ENCODE measurements around the gene TMEM63A. TPM values are rescaled to one million over a fixed set of nuclear protein-coding genes. Genes with fewer than 3 reads are reported as not detected.
"Not testable (repeated sequence)": the region's sequence is repeated elsewhere in the genome, so short reads cannot be mapped to it uniquely, and the experiment has no call there.

The TMEM63A gene
- total RNA-seq, 3 donors from 2014 or later = 69.6 to 88.0 (median 80.6) TPM

DNA sequence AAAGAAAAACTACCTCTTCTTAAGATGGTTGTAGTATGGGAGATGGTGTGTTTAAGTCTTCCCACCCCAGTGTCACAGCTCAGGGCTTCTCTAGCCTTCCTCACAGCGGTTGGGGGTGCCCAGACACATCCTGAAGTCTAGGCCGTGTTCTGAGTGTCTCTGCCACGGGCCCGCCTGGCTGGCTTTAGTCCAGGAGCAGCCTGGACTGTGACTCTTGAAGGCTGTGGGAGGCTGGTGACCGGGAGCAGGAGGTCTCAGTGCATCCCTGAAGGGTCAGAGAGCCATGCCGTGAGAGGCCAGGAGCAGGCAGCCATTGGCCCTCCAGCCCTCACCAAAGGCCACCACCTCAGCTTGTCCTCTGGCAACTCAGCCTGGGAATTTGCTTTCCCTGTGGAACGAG lies 67.8 kb downstream of the TMEM63A start:
- Histone ChIP-seq H3K27me3 (no peaks in the 10 kb centered on the region), H3K4me3 (no peak overlapping the region), H3K4me1 (peaks cover 25 to 27% of the 10 kb centered on the region in 2 donors), H3K36me3 (no peaks in the 10 kb centered on the region), H3K9me3 (no peaks in the 10 kb centered on the region), H3K27ac (peak overlapping the region; percentile 67 to 91)
- TF ChIP-seq POLR2A (IDR thresholded peaks at IDR 0.05) = no peak
- TF ChIP-seq, protein P1, sequence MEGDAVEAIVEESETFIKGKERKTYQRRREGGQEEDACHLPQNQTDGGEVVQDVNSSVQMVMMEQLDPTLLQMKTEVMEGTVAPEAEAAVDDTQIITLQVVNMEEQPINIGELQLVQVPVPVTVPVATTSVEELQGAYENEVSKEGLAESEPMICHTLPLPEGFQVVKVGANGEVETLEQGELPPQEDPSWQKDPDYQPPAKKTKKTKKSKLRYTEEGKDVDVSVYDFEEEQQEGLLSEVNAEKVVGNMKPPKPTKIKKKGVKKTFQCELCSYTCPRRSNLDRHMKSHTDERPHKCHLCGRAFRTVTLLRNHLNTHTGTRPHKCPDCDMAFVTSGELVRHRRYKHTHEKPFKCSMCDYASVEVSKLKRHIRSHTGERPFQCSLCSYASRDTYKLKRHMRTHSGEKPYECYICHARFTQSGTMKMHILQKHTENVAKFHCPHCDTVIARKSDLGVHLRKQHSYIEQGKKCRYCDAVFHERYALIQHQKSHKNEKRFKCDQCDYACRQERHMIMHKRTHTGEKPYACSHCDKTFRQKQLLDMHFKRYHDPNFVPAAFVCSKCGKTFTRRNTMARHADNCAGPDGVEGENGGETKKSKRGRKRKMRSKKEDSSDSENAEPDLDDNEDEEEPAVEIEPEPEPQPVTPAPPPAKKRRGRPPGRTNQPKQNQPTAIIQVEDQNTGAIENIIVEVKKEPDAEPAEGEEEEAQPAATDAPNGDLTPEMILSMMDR (IDR thresholded peaks at IDR 0.05) = no peak
- TF ChIP-seq POLR2AphosphoS5 (IDR thresholded peaks at IDR 0.05) = no peak
- no peak for DNase-seq (ENCODE audit: low spot score in 2 of 2)
- intact Hi-C loops (cut with DNase I; ENCODE audit: low total_unique reads) = no loop called here

DNA sequence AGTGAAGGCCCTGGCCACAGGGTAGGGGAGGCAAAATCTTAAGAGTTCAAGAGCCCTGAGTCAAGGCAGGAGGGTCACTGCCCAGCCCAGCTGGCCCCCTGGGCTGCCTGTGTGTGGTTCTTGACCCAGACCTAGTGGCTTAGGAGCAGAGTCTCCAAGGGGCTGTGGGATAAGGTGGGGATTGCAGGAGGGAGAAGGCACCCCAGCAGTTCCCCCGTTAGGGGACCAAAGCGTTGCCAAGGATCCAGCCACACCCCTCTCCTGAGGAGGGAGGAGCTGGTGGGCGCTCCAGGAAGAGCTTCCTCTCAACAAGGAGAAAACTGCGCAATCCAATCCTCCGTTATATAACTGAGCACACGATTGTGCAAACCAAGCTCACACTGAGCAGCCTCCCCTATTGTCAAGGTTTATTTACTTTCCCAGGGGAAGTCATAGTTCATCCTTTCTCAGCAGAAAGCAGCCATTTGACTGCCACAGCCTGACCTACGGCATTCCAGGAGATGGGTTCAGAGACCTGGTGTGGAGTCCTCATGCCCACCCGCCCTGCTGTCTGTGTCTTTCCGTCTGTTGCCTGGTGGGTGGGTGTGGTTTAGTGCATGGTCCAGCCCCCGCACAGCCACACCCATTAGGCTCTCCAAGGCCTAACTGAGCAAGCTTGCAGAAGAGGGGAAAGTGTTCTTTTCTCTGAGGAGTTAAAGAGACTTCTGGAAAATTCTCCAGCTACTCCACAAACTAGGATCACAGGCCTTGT lies 68.8 kb downstream of the TMEM63A start:
- no peak for DNase-seq (ENCODE audit: low spot score in 2 of 2)
- peak overlapping the region; percentile 67 to 91 for H3K27ac ChIP-seq
- H3K4me1 ChIP-seq = peaks cover 25 to 27% of the 10 kb centered on the region in 2 donors
- no peaks in the 10 kb centered on the region for H3K27me3 ChIP-seq
- no peaks in the 10 kb centered on the region for H3K36me3 ChIP-seq
- intact Hi-C loops (cut with DNase I; ENCODE audit: low total_unique reads) = no loop called here
- H3K4me3 ChIP-seq = peak overlapping the region in 1 of 3 donors; percentile 44
- no peaks in the 10 kb centered on the region for H3K9me3 ChIP-seq
- TF ChIP-seq POLR2A (IDR thresholded peaks at IDR 0.05) (no peak), POLR2AphosphoS5 (IDR thresholded peaks at IDR 0.05) (peak in 1 of 3 donors; percentile 43)

DNA sequence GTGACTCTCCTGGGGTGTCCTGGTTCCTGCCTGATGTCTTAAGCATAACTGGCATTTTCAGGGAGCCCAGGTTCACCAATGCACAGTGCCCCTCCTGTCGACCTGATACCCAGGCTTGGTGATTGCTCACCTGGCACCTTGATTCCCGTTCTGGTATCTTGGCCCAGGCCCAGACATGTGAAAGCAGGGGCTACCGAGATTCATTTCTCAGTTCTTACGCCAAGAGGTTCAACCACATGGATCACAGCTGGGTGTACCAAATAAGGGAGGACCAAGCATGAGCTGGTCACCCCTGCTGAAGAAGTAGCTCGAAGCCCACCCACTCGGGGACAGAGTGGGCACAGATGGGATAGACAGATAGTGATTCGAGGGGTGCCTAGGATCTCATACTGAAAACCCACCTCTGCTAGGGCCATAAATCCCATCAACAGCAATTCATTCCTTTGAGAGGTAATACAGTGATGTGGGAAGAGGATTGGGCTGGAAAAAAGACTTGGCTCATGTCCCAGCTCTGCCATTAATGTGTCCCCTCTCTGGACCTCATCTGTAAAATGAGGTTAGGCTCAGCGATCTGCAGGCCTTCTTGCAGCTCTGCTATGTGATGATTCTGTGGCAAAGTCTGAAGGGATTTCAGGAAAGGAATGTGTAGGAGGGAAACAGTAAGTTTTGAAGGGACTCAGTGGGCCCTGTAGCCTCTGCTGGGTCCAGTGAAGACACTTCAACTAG lies 69.5 kb downstream of the TMEM63A start:
- TF ChIP-seq POLR2A (IDR thresholded peaks at IDR 0.05) (no peak), POLR2AphosphoS5 (IDR thresholded peaks at IDR 0.05) (no peak)
- TF ChIP-seq, protein P1 (IDR thresholded peaks at IDR 0.05) = no peak
- Histone ChIP-seq H3K4me3 (no peak overlapping the region), H3K4me1 (peaks cover 21 to 22% of the 10 kb centered on the region in 2 donors), H3K27me3 (no peaks in the 10 kb centered on the region), H3K27ac (peak overlapping the region; percentile 67 to 91), H3K9me3 (no peaks in the 10 kb centered on the region), H3K36me3 (no peaks in the 10 kb centered on the region)
- no peak for DNase-seq (ENCODE audit: low spot score in 2 of 2)
- intact Hi-C loops (cut with DNase I; ENCODE audit: low total_unique reads) = no loop called here

DNA sequence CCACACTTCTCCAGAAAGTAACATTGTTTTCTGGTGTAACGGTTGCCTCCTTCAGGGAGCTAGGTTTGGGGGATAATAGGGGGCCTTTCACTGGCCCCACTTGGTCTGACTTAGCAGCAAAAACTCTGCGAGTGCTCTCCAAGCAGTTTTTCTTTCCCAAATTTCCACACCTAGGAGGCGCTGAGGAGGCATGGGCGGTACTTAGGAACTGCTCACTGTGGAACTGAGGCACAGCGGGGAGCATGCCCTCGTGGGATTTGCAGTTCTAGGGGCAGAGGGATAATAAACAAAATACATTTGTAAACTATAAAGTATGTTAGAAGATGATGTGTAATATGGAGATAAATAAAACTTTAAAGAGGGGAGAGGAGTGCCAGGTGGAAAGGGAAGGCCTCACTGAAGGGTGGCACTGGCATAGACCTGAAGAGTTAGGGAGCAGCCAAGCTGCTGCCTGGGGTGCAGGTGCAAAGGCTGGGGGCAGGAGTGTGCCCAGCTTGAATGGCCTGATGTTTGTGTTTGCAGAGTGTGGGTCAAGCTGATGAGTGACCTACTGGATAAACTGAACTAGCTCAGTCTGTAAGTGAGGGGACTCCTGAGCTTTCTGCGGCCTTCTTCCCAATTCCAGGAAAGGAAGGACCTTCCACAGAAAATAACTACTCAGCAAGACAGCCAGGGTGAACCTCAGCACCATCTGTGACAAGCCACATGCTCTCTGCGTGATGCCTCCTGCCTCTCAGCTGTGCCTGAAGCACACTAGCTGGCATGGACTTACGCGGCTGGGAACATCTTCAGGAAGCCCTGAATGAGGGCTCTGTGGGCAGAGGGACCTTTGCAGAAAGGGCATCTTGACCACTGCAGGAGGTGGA lies 70.3 kb downstream of the TMEM63A start:
- peak overlapping the region; percentile 60 to 77 (median 76) for H3K4me3 ChIP-seq
- H3K27me3 ChIP-seq = no peaks in the 10 kb centered on the region
- peak overlapping the region; percentile 82 to 91 for H3K27ac ChIP-seq
- intact Hi-C loops (cut with DNase I; ENCODE audit: low total_unique reads) = no loop called here
- H3K36me3 ChIP-seq = no peaks in the 10 kb centered on the region
- no peak for TF ChIP-seq POLR2A (IDR thresholded peaks at IDR 0.05)
- DNase-seq (ENCODE audit: low spot score in 2 of 2) = no peak
- H3K9me3 ChIP-seq = no peaks in the 10 kb centered on the region
- peaks cover 13 to 14% of the 10 kb centered on the region in 2 donors for H3K4me1 ChIP-seq

DNA sequence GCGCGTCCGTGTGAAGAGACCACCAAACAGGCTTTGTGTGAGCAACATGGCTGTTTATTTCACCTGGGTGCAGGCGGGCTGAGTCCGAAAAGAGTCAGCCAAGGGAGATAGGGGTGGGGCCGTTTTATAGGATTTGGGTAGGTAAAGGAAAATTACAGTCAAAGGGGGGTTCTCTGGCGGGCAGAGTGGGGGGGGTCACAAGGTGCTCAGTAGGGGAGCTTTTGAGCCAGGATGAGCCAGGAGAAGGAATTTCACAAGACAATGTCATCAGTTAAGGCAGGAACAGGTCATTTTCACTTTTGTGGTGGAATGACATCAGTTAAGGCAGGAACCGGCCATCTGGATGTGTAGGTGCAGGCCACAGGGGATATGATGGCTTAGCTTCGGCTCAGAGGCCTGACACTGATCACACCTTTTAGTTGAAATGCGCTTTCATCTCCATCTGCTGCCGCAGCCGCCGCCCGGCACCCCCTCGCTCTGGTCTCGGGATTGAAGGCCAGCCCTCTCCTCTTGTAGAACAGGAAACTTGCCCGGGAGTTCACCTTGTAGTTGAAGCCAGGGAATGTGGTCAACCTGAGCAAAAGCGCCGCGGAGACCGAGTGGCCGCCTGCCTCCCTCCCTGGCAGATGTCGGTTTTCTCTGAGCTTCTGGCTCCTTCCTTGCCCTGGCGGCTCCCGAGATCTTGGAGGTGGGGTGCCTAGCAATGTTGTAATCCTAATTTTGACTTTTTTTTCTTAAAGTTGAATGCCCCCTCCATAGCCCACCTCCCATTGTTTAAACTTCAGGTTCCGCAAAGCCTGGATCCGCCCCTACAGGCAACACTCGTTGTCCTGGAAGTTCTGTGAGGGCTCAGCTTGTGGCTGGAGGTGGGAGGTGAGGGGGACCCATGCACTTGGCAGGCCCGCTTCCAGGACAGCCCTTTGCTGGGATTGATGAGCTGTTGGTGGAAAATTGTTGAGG lies 71.3 kb downstream of the TMEM63A start:
- H3K36me3 ChIP-seq; intact Hi-C loops (cut with DNase I; ENCODE audit: low total_unique reads); H3K9me3 ChIP-seq; H3K27me3 ChIP-seq: not testable (repeated sequence)
- Histone ChIP-seq H3K4me1 (peaks cover 6 to 10% of the 10 kb centered on the region in 2 donors), H3K4me3 (peak overlapping the region; percentile 60 to 77 (median 76)), H3K27ac (peak overlapping the region; percentile 82 to 91)
- peak in 1 of 3 donors; percentile 10 for TF ChIP-seq POLR2AphosphoS5 (IDR thresholded peaks at IDR 0.05)
- DNase-seq (ENCODE audit: low spot score in 2 of 2) = peak; percentile 64 to 68

Data from breast epithelium (tissue), 4 donors.